SKM-1 treated with dmso at 0.1 percent for 144 hours (cell line): ENCODE results near the gene CD9.
"Not testable (repeated sequence)": the region's sequence is repeated elsewhere in the genome, so short reads cannot be mapped to it uniquely, and the experiment has no call there.

Experiments used
- DNase-seq: peaks from one replicate; lab custom pipeline; 2025; ENCODE audit not compliant: unreplicated experiment; lab: John Stamatoyannopoulos, UW

CD9 gene

GRCh38 chr12:6178981-6179761 lies 21.0 kb upstream of the CD9 start:
- no peak for DNase-seq

DNA sequence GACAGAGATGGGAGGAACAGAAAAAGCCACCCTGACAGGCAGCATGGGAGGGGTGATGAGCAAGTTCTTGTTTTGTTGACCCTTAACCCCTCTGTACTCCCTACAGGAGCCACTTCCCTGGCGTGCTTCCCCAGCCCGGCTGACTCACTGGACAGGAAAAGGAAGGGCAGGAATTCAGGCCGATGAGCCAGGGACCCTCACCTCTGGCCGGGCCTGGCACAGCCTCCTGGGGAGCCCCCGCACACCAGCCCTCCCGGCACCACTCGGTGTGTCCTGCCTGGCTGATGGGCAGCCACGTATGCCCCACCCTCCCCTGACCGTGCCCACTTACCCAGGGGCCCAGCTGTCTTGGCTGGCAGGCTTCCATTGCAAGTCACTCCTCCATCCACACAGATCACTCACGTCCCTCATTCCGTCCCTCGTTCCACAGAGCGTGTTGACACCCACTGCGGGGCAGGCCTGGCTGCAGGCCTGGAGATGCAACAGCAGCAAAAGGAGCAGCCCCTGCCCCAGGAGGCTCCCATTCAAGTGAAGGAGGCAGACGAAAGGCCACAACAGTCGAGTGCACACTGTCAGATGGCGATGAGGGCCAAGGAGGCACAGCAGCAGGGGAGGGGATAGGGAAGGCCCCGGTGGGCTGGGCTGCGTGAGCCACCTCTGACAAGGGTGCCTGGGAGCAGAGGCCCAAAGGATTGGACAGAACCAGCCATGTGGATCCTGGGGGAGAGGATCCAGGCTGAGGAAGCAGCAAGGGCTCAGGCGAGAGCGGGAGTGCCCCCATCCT lies 19.7 kb upstream of the CD9 start:
- no peak for DNase-seq

- no peak for DNase-seq
These were observed 19.0 kb upstream of the CD9 start for GRCh38 chr12:6181166-6181565.

- DNase-seq, result no peak
These were observed 18.5 kb upstream of the CD9 start for GRCh38 chr12:6181583-6182278.

- DNase-seq, result no peak
These were observed 17.8 kb upstream of the CD9 start for GRCh38 chr12:6182279-6182898.

DNA sequence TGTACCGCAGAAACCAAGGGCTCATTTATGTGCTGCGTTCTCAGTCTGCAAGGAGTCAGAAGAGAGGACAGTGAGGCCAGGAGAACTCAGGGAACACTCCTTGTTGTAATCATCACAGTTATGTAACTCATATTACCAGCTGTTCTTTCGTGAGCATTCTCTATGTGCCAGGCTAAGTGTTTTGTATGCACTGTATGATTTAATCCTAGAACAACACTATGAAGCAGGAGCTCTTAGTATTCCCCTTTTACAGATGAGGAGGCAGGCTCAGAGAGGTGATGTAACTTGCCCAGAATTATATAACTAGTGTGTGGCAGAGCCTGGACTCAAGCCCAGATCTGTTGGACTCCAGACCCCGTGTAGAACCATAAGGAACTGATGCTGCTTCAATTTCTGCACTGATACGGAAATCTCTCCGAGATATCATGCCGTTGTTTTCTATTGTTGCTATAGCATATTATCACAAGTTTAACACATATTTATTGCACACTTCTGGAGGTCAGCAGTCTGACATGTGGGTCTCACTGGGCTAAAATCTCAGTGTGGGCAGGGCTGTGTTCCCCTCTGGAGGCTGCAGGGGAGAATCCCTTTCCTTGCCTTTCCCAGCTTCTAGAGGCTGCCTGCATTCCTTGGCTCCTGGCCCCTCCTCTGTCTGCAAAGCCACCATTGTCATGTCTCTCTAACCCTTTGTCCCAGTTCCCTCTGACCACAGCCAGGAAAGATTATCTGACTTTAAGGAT lies 16.3 kb upstream of the CD9 start:
- no peak for DNase-seq

DNA sequence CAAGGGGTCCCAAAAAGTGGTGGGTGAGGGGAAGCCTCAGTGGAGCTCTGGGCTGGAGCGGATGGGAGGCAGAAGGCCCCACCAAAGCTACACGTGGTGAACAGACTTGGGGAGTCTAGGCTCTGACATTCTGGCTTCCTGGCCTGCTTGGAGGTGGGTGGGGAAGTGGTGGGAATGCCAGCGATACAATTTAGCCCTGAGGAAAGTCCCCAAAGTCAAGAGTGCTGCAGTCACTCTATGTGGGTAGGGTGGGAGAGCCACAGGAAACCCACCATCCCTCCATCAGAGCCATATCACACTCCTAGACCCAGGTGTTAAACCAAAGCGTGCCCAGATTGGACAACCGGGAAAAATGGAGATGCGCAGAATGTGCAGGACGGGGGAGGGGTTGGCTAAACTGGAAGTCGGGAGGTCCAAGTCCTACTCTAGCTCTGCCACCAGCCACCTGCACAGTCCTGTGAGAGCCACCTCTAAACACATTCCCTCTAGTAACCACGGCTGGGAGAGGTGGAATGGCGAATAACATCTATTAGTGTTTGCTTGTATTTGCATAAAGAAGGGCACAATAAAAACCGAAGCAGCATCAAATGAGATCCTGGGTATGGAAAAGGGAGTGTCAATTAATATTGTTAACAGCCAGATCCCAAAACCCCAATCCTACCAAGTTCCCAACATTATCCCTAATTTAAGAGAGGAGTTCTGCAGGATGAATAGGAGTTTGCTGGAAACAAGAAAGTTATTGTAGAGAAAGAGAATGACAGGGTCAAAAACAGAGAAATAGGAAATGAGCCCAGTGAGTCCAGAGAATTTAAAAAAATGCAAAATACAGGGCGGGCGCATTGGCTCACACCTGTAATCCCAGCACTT lies 14.0 kb upstream of the CD9 start:
- DNase-seq, result no peak

DNA sequence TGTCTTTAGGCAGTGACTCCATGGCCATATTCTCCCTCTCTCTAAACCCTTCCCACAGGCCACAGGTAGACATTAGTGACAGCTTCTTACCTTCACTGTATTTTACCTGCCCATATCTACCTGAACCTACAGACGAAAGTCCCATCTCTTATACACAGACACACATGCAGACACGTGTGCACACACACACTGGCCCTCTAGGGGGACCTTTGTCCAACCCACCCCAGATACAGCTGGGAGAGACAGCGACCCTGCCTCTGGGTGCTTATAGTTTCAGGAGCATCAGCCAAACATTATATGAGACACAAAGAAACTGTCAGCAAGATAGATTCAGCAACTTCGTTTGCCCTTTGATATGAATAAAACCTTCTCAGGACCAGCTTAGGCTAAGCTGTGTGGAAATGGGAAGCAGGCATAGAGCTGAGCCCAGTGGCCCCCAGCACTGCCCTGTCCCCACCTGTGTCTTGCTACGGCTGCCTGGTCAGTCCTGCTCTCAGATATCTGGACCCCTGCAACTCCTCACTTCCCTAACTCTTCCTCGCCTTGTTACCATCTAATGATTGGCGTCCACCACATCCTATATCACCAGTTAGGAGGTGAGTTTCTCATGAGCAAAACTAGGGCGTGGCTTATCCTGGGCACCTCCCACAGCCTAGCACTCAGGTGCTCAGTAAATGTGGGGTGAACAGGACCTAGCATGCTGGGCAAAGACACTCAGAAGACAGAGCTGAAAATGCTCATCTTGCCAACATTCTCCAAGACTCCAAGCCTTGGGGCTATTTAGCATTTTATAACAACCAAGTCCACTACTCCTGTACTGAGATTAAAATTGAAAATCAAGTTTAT lies 12.0 kb upstream of the CD9 start:
- no peak for DNase-seq

GRCh38 chr12:6189028-6189427 lies 11.2 kb upstream of the CD9 start:
- no peak for DNase-seq

- DNase-seq, result not testable (repeated sequence)
These were observed 10.1 kb upstream of the CD9 start for GRCh38 chr12:6189952-6190598.

DNA sequence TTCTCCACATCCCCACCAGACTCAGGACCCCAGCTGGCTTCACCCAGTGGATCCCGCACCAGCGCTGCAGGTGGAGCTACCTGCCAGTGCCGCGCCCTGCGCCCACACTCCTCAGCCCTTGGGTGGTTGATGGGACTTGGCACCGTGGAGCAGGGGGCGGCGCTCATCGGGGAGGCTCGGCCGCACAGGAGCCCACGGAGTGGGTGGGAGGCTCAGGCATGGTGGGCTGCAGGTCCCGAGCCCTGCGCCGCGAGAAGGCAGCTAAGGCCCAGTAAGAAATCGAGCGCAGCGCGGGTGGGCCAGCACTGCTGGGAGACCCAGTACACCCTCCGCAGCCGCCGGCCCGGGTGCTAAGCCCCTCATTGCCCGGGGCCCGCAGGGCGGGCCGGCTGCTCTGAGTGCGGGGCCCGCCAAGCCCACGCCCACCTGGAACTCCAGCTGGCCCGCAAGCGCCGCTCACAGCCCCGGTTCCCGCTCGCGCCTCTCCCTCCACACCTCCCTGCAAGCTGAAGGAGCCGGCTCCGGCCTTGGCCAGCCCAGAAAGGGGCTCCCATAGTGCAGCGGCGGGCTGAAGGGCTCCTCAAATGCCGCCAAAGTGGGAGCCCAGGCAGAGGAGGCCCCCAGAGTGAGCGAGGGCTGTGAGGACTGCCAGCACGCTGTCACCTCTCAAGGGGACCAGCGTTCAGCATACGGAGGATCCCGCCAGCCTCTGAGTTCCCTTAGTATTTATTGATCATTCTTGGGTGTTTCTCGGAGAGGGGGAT lies 9.3 kb upstream of the CD9 start:
- DNase-seq, result not testable (repeated sequence)

- no peak for DNase-seq
These were observed 7.4 kb upstream of the CD9 start for GRCh38 chr12:6192604-6193380.

- no peak for DNase-seq
These were observed 6.1 kb upstream of the CD9 start for GRCh38 chr12:6193853-6194815.

GRCh38 chr12:6195665-6196535 lies 4.3 kb upstream of the CD9 start:
- DNase-seq, result no peak

GRCh38 chr12:6198051-6198450 lies 2.1 kb upstream of the CD9 start:
- DNase-seq, result no peak
